Esophagus squamous epithelium (tissue), 4 donors: Measurements from ENCODE around the gene OR1L6.

Experiments used
- POLR2A ChIP-seq, 4 donors: fragments of 450-650 bp; IDR thresholded peaks; one replicate each; pipeline ENCODE4 v1.6.1; 2017; ENCODE audit warnings: antibody characterized with exemption in 4 of 4, mild to moderate bottlenecking in 4 of 4, moderate library complexity in 3 of 4
- TF ChIP-seq, protein P1 (sequence below), 6 experiments: fragments of 450-650 bp in 4 of 6; fragments of 200-600 bp in 2 of 6; sonication (generic) in 2 of 6; IDR thresholded peaks; one replicate each; pipeline ENCODE4 v1.5.1; 2016 to 2019; ENCODE audit warnings: antibody characterized with exemption in 6 of 6, mild to moderate bottlenecking in 4 of 6, moderate library complexity in 4 of 6

GRCh38 chr9:122780026-122780425 is 37.9 kb downstream of the OR1L6 start:
- TF ChIP-seq, protein P1, sequence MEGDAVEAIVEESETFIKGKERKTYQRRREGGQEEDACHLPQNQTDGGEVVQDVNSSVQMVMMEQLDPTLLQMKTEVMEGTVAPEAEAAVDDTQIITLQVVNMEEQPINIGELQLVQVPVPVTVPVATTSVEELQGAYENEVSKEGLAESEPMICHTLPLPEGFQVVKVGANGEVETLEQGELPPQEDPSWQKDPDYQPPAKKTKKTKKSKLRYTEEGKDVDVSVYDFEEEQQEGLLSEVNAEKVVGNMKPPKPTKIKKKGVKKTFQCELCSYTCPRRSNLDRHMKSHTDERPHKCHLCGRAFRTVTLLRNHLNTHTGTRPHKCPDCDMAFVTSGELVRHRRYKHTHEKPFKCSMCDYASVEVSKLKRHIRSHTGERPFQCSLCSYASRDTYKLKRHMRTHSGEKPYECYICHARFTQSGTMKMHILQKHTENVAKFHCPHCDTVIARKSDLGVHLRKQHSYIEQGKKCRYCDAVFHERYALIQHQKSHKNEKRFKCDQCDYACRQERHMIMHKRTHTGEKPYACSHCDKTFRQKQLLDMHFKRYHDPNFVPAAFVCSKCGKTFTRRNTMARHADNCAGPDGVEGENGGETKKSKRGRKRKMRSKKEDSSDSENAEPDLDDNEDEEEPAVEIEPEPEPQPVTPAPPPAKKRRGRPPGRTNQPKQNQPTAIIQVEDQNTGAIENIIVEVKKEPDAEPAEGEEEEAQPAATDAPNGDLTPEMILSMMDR (IDR thresholded peaks at IDR 0.05), result no peak
- TF ChIP-seq POLR2A (IDR thresholded peaks at IDR 0.05), result no peak
